Measurements from ENCODE around the gene LEMD2.

Gene LEMD2

GRCh38 chr6:33729059-33729458 lies 59.9 kb downstream of the LEMD2 start:
- no peaks in the 10 kb centered on the region for H3K9me3 ChIP-seq (ENCODE audit: insufficient read depth, low read depth, low read length)
- H3K27ac ChIP-seq (ENCODE audit: low read length): no peak overlapping the region
- no peaks in the 10 kb centered on the region for H3K27me3 ChIP-seq (ENCODE audit: insufficient read depth, low read length)
- H3K9ac ChIP-seq (ENCODE audit: low read depth, low read length): no peak overlapping the region
- peaks cover 7% of the 10 kb centered on the region; the same call in 1 of the 2 replicates for H3K4me1 ChIP-seq (ENCODE audit: insufficient read depth, low read length)
- H3K36me3 ChIP-seq (ENCODE audit: insufficient read depth, low read depth, low read length): no peaks in the 10 kb centered on the region
- no peak overlapping the region for H3K4me3 ChIP-seq (ENCODE audit: low read length)

DNA sequence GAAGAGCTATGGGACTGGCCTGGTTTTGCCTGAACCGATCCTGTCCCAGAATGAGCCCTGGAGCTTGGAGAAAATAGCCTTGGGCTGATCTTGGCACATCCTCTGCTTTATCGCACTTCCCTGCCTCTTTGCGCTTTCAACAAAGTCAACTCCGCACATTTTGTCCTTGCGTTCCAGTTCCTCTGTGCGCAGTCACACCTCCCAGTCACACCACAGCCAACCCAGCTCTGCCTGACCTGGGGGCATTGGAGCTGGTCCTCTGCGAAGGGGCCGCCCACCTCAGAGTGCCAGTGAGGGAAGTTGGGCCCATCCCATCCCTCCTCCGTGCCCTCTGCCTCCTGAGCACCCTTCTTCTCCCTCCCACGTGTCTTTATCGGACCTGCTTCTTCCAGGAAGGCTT lies 60.5 kb downstream of the LEMD2 start:
- H3K27me3 ChIP-seq (ENCODE audit: insufficient read depth, low read length): no peaks in the 10 kb centered on the region
- H3K9me3 ChIP-seq (ENCODE audit: insufficient read depth, low read depth, low read length): no peaks in the 10 kb centered on the region
- peaks cover 9% of the 10 kb centered on the region; the same call in 1 of the 2 replicates for H3K4me1 ChIP-seq (ENCODE audit: insufficient read depth, low read length)
- no peak overlapping the region for H3K9ac ChIP-seq (ENCODE audit: low read depth, low read length)
- no peak overlapping the region for H3K4me3 ChIP-seq (ENCODE audit: low read length)
- no peak overlapping the region for H3K27ac ChIP-seq (ENCODE audit: low read length)
- no peaks in the 10 kb centered on the region for H3K36me3 ChIP-seq (ENCODE audit: insufficient read depth, low read depth, low read length)

DNA sequence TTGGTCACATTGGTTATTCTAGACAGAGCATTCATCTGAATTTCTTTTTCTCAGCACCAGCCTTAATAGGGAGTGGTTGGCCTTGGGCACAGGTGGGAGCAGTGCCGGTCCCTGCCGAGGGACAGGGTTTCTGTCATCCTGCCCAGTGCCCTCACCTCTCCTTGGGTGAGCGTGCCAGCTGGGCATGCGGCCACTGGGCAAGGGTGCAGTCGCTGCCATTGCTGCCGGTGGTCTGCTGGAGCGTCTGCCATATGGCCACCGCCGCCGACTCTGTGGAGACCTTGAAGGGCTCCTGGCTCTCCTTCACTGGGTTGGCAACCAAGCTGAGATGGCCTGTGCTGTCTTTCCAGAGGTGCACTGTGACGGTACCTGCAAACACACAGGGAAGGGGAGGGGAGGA lies 61.0 kb downstream of the LEMD2 start:
- Histone ChIP-seq H3K36me3 (ENCODE audit: insufficient read depth, low read depth, low read length) (no peaks in the 10 kb centered on the region), H3K27ac (ENCODE audit: low read length) (no peak overlapping the region), H3K4me3 (ENCODE audit: low read length) (no peak overlapping the region), H3K9ac (ENCODE audit: low read depth, low read length) (no peak overlapping the region), H3K4me1 (ENCODE audit: insufficient read depth, low read length) (peaks cover 9% of the 10 kb centered on the region; the same call in 1 of the 2 replicates), H3K9me3 (ENCODE audit: insufficient read depth, low read depth, low read length) (no peaks in the 10 kb centered on the region), H3K27me3 (ENCODE audit: insufficient read depth, low read length) (no peaks in the 10 kb centered on the region)

DNA sequence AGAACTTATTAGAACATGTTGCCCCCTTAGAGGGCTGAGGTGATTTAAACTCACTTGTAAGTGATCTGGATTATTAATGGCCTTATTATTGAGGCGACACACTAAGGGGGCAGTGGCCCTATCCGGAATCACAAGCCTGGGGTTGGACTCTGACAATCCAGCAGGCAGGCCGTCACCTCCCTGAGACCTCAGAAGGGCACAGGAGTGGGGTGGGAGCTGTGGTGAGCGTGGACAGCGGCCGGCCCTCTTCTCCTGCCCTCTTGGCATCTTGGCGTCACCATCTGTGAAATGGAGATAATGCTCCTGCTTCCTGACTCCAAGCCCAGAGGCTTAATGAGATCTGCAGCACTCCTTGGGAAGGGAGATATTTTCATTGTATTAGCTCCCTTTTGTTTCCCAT lies 61.8 kb downstream of the LEMD2 start:
- no peaks in the 10 kb centered on the region for H3K9me3 ChIP-seq (ENCODE audit: insufficient read depth, low read depth, low read length)
- no peak overlapping the region for H3K9ac ChIP-seq (ENCODE audit: low read depth, low read length)
- H3K27me3 ChIP-seq (ENCODE audit: insufficient read depth, low read length): no peaks in the 10 kb centered on the region
- H3K4me1 ChIP-seq (ENCODE audit: insufficient read depth, low read length): peaks cover 9% of the 10 kb centered on the region; the same call in 1 of the 2 replicates
- H3K36me3 ChIP-seq (ENCODE audit: insufficient read depth, low read depth, low read length): no peaks in the 10 kb centered on the region
- no peak overlapping the region for H3K4me3 ChIP-seq (ENCODE audit: low read length)
- no peak overlapping the region for H3K27ac ChIP-seq (ENCODE audit: low read length)

DNA sequence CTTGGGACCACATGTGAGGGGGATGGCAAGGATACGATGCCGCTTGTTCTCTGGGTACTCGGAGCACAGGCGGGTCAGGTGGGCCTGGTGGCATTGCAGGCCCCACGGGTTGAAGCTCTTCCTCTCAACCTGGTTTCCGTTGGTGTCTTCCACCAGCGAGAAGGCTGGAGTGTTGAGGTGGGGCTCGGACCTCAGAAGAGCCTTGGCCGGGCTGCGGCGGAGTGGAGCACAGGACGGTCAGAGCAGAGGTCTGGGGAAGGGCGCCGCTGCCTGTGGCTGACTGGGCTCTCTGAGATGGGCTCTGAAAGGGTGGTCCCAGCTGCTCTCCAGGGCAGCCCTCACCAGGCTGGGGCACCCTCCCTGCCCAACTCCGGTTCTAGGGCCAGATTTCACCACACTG lies 62.2 kb downstream of the LEMD2 start:
- no peaks in the 10 kb centered on the region for H3K36me3 ChIP-seq (ENCODE audit: insufficient read depth, low read depth, low read length)
- no peak overlapping the region for H3K27ac ChIP-seq (ENCODE audit: low read length)
- H3K4me1 ChIP-seq (ENCODE audit: insufficient read depth, low read length): peaks cover 9% of the 10 kb centered on the region; the same call in 1 of the 2 replicates

DNA sequence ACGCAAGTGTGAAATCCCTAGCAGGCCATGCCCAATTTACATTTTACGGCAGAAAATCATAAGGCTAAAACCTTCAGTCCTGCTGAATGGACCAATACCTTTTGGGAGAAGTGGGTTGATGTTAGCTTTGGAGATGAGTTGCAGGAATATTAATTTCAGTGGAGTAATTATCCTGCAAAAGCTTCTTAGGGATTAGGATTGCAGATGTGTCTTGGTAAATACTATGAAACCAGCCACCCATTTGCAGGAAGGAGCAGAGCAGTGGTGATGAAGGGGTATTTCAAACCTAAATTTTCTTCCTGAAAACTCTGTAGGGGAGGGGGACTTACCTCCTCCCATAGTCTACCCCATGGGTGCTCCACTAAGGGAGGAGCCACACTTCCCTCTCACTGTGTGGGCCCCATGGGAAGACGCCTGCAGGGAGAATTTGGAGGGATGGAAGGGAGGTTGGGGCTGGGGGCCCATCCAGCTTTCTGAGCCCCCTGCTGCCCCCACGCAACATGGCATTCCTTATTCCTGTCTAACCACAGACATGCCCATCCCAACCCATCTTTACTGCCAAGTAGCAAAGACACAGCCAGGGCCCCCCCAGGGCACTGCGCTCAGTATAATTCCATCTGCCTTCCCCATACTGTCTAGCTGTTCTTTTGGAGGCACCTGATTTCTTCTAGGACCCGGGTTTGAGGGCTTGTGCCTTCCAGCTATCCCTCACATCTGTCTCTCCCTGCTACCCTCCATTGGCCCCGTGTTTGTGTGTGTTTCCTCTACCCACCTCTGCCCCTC lies 62.8 kb downstream of the LEMD2 start:
- Histone ChIP-seq H3K9me3 (ENCODE audit: insufficient read depth, low read depth, low read length) (no peaks in the 10 kb centered on the region), H3K27ac (ENCODE audit: low read length) (no peak overlapping the region), H3K4me3 (ENCODE audit: low read length) (no peak overlapping the region), H3K36me3 (ENCODE audit: insufficient read depth, low read depth, low read length) (no peaks in the 10 kb centered on the region), H3K4me1 (ENCODE audit: insufficient read depth, low read length) (peaks cover 9% of the 10 kb centered on the region; the same call in 1 of the 2 replicates), H3K9ac (ENCODE audit: low read depth, low read length) (no peak overlapping the region), H3K27me3 (ENCODE audit: insufficient read depth, low read length) (no peaks in the 10 kb centered on the region)

More for the DNA sequence above, 62.2 kb downstream of the LEMD2 start:
- no peak overlapping the region for H3K4me3 ChIP-seq (ENCODE audit: low read length)
- H3K9ac ChIP-seq (ENCODE audit: low read depth, low read length): no peak overlapping the region
- H3K27me3 ChIP-seq (ENCODE audit: insufficient read depth, low read length): no peaks in the 10 kb centered on the region
- H3K9me3 ChIP-seq (ENCODE audit: insufficient read depth, low read depth, low read length): no peaks in the 10 kb centered on the region

- no peak overlapping the region for H3K9ac ChIP-seq (ENCODE audit: low read depth, low read length)
- no peak overlapping the region for H3K4me3 ChIP-seq (ENCODE audit: low read length)
- no peaks in the 10 kb centered on the region for H3K9me3 ChIP-seq (ENCODE audit: insufficient read depth, low read depth, low read length)
- no peaks in the 10 kb centered on the region for H3K36me3 ChIP-seq (ENCODE audit: insufficient read depth, low read depth, low read length)
- H3K4me1 ChIP-seq (ENCODE audit: insufficient read depth, low read length): peaks cover 9% of the 10 kb centered on the region; the same call in 1 of the 2 replicates
- no peaks in the 10 kb centered on the region for H3K27me3 ChIP-seq (ENCODE audit: insufficient read depth, low read length)
- no peak overlapping the region for H3K27ac ChIP-seq (ENCODE audit: low read length)
These were observed 63.7 kb downstream of the LEMD2 start for GRCh38 chr6:33725222-33725621.

DNA sequence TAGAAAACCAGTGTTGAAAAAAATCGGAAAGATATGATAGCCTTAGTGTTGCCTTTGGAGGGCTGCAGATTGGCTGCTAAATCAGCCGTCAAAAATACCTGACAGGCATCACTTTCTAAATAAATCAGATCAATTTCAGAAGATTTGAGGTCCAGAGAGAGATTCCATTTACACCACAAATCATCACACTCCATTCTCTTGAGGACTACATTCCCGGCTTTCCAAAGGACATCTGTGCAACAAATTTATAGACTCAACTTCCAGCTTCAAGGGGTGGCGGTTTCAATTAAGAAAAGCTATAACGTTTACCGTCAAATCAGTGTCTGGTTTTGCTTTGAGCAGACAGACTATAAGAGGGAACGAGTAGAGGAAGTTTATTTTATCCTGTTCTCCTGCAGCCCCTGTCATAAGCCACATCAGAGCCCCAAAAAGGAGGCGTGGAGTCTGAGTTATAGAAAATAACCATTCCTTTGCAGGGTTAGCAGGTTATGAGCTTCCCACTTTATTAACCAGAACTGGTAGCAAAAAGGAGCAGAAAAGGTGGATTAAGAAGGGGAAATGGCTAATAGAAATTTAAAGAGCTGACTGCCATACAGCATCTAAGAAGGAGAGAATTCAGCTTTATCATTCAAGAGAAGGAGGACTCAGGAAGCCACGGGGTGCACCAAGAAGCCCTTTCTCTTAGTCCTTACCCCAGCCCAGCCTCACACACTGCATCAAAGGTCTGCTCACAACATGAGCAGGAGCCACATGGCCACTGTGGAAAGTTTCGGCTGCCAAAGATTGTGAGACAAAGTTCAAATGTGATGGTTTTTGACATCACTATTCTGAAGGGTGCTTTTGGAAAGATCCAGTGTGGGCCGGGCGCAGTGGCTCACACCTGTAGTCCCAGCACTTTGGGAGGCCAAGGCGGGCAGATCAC lies 64.6 kb downstream of the LEMD2 start:
- Histone ChIP-seq H3K27me3 (ENCODE audit: insufficient read depth, low read length) (no peaks in the 10 kb centered on the region), H3K4me3 (ENCODE audit: low read length) (no peak overlapping the region), H3K27ac (ENCODE audit: low read length) (no peak overlapping the region), H3K4me1 (ENCODE audit: insufficient read depth, low read length) (peaks cover 9% of the 10 kb centered on the region; the same call in 1 of the 2 replicates), H3K9me3 (ENCODE audit: insufficient read depth, low read depth, low read length) (no peaks in the 10 kb centered on the region), H3K9ac (ENCODE audit: low read depth, low read length) (no peak overlapping the region), H3K36me3 (ENCODE audit: insufficient read depth, low read depth, low read length) (no peaks in the 10 kb centered on the region)

DNA sequence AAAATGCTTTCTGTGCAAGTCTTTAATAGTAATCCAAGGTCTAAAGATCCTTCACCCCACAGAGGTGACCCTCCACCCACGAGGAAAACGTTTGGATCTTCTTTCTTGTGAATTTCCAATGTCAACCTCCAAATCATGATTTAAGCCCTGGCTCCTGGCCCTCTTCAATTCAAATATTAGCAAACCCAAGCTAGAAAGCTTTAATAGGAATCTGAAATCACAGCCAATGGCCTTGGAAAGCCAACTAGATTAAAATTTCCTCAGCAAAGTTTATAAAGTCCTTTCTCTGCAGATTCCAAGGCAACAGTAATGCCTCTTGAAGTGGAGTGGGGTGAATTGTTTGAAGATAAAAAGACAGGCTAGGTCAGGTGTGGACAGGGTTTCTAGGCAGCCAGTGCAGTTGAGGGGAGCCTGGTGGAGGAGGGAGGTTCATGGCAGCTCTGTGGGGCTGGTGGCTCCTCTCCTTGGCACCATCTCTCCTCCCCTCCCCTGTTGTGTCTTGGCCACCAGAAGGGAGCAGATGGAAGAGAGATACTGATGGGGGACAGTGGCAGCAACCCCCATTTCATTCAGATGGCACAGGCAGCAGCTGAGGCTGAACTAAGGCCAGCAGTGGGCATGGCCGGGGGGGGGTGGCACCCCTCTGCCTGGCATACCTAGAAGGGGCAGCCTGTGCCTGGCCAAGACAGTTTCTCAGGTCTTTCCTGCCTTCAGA lies 65.4 kb downstream of the LEMD2 start:
- Histone ChIP-seq H3K4me1 (ENCODE audit: insufficient read depth, low read length) (peaks cover 9% of the 10 kb centered on the region; the same call in 1 of the 2 replicates), H3K27me3 (ENCODE audit: insufficient read depth, low read length) (no peaks in the 10 kb centered on the region), H3K4me3 (ENCODE audit: low read length) (no peak overlapping the region), H3K27ac (ENCODE audit: low read length) (no peak overlapping the region), H3K9ac (ENCODE audit: low read depth, low read length) (no peak overlapping the region), H3K9me3 (ENCODE audit: insufficient read depth, low read depth, low read length) (no peaks in the 10 kb centered on the region), H3K36me3 (ENCODE audit: insufficient read depth, low read depth, low read length) (no peaks in the 10 kb centered on the region)

- peaks cover 6% of the 10 kb centered on the region; the same call in 1 of the 2 replicates for H3K4me1 ChIP-seq (ENCODE audit: insufficient read depth, low read length)
- no peaks in the 10 kb centered on the region for H3K36me3 ChIP-seq (ENCODE audit: insufficient read depth, low read depth, low read length)
- no peak overlapping the region for H3K4me3 ChIP-seq (ENCODE audit: low read length)
- no peaks in the 10 kb centered on the region for H3K27me3 ChIP-seq (ENCODE audit: insufficient read depth, low read length)
- H3K9me3 ChIP-seq (ENCODE audit: insufficient read depth, low read depth, low read length): no peaks in the 10 kb centered on the region
- no peak overlapping the region for H3K9ac ChIP-seq (ENCODE audit: low read depth, low read length)
- no peak overlapping the region for H3K27ac ChIP-seq (ENCODE audit: low read length)
These were observed 66.8 kb downstream of the LEMD2 start for GRCh38 chr6:33722103-33722623.

- H3K9me3 ChIP-seq (ENCODE audit: insufficient read depth, low read depth, low read length): no peaks in the 10 kb centered on the region
- no peaks in the 10 kb centered on the region for H3K36me3 ChIP-seq (ENCODE audit: insufficient read depth, low read depth, low read length)
- no peak overlapping the region for H3K4me3 ChIP-seq (ENCODE audit: low read length)
- peaks cover 6% of the 10 kb centered on the region; the same call in 1 of the 2 replicates for H3K4me1 ChIP-seq (ENCODE audit: insufficient read depth, low read length)
- no peaks in the 10 kb centered on the region for H3K27me3 ChIP-seq (ENCODE audit: insufficient read depth, low read length)
- H3K27ac ChIP-seq (ENCODE audit: low read length): no peak overlapping the region
- no peak overlapping the region for H3K9ac ChIP-seq (ENCODE audit: low read depth, low read length)
These were observed 67.4 kb downstream of the LEMD2 start for GRCh38 chr6:33721508-33721907.

All from iPS-20b (cell line).